Keratinocyte (primary cell): Measurements from ENCODE around the gene ERICH6B. TPM values are rescaled to one million over a fixed set of nuclear protein-coding genes. Genes with fewer than 3 reads are reported as not detected.

Source experiments
- DNase-seq: peaks from one replicate; pipeline ENCODE4 v3.0.0-alpha.2; 2011; ENCODE audit warnings: low read depth, missing footprints, low spot score
- FAIRE-seq: peaks from 2 replicates; lab custom pipeline; 2011; peaks lifted over from hg19 to GRCh38; lab: Jason Lieb, UNC
- H2AFZ ChIP-seq: 2 replicates; pipeline ENCODE4 v1.6.0; 2012; ENCODE audit warnings: low read length, control low read depth, inconsistent platforms; ENCODE audit not compliant: control insufficient read depth
- H3K27ac ChIP-seq: 2 replicates; pipeline ENCODE4 v1.5.1; 2011; ENCODE audit warnings: low read length; ENCODE audit not compliant: control insufficient read depth, insufficient read depth
- H3K27me3 ChIP-seq: 3 replicates; pipeline ENCODE4 v1.6.0; 2011; ENCODE audit warnings: low read length; ENCODE audit not compliant: control insufficient read depth, insufficient read depth; ENCODE audit errors: extremely low read depth
- H3K36me3 ChIP-seq, 2 experiments: 2 replicates in 1 of 2; 3 replicates in 1 of 2; pipeline ENCODE4 v1.5.1; 2011; ENCODE audit warnings: low read length in 2 of 2, mild to moderate bottlenecking in 1 of 2; ENCODE audit not compliant: control insufficient read depth in 2 of 2, insufficient read depth in 2 of 2; ENCODE audit errors: extremely low read depth in 1 of 2
- H3K4me1 ChIP-seq: 3 replicates; pipeline ENCODE4 v1.5.1; 2011; ENCODE audit warnings: low read length; ENCODE audit not compliant: control insufficient read depth, insufficient read depth; ENCODE audit errors: extremely low read depth
- H3K4me2 ChIP-seq: 3 replicates; pipeline ENCODE4 v1.6.0; 2011; ENCODE audit warnings: low read depth, low read length; ENCODE audit not compliant: control insufficient read depth, insufficient read depth; ENCODE audit errors: extremely low read depth
- H3K4me3 ChIP-seq, 3 experiments: fragments of 200-600 bp in 1 of 3; sonication (generic) in 1 of 3; 2 replicates in 2 of 3; 3 replicates in 1 of 3; pipeline ENCODE4 v1.5.1; 2011 to 2016; ENCODE audit warnings: low read length in 3 of 3, mild to moderate bottlenecking in 3 of 3, control low read depth in 2 of 3, inconsistent platforms in 1 of 3, low read depth in 1 of 3, mixed read lengths in 1 of 3, mixed run types in 1 of 3, moderate library complexity in 1 of 3; ENCODE audit not compliant: control insufficient read depth in 2 of 3, insufficient read depth in 2 of 3; ENCODE audit errors: extremely low read depth in 1 of 3
- H3K79me2 ChIP-seq: 2 replicates; pipeline ENCODE4 v1.6.0; 2012; ENCODE audit warnings: low read length; ENCODE audit not compliant: control insufficient read depth, insufficient read depth
- H3K9ac ChIP-seq: 3 replicates; pipeline ENCODE4 v1.6.0; 2011; ENCODE audit warnings: low read length; ENCODE audit not compliant: control insufficient read depth, insufficient read depth; ENCODE audit errors: extremely low read depth
- H3K9me1 ChIP-seq: 3 replicates; pipeline ENCODE4 v1.6.0; 2011; ENCODE audit warnings: low read length; ENCODE audit not compliant: control insufficient read depth, insufficient read depth; ENCODE audit errors: extremely low read depth
- H3K9me3 ChIP-seq: 2 replicates; pipeline ENCODE4 v1.5.1; 2012; ENCODE audit warnings: low read depth, low read length; ENCODE audit not compliant: control insufficient read depth
- H4K20me1 ChIP-seq: 3 replicates; pipeline ENCODE4 v1.6.0; 2011; ENCODE audit warnings: low read length; ENCODE audit not compliant: control insufficient read depth, insufficient read depth; ENCODE audit errors: extremely low read depth
- EZH2 ChIP-seq: IDR thresholded peaks from one replicate; pipeline ENCODE4 v1.6.1; 2012; ENCODE audit warnings: inconsistent platforms, mild to moderate bottlenecking, low read length, moderate library complexity
- dilution Hi-C: fragments of 300-500 bp; cut with MboI; formaldehyde crosslinking; loops from one replicate; pipeline ENCODE4 v1.7.0; 2020; ENCODE audit warnings: low sequenced_read_pairs; ENCODE audit not compliant: extremely low pct_ligation_motif_present
- polyA plus RNA-seq, 5 experiments: library from polyadenylated mRNA; depleted of rRNA in 3 of 5; stranded (reverse) in 3 of 5; stranded (forward) in 1 of 5; unstranded in 1 of 5; fragments of >200 nt; gene quantifications; 1 replicate in 1 of 5; 2 replicates in 3 of 5; 3 replicates in 1 of 5; pipeline versions ENCODE4 v1.2.1 to v1.2.3, GENCODE V29; 2011 to 2012; ENCODE audit warnings: missing spikeins in 2 of 5, low read depth in 1 of 5, low replicate concordance in 1 of 5
- TF ChIP-seq, protein P1 (sequence below), 3 experiments: IDR thresholded peaks in 1 of 3; conservative IDR thresholded peaks in 1 of 3; optimal IDR thresholded peaks in 1 of 3; 2 replicates in 2 of 3; 3 replicates in 1 of 3; pipeline versions ENCODE3 to v1.5.1; 2011; ENCODE audit warnings: low read length in 3 of 3, mild to moderate bottlenecking in 3 of 3, moderate library complexity in 2 of 3, control low read depth in 1 of 3, inconsistent platforms in 1 of 3; ENCODE audit not compliant: insufficient read depth in 2 of 3; ENCODE audit errors: extremely low read depth in 1 of 3

The ERICH6B gene
- polyA plus RNA-seq, 1 donor (not counting 4 experiments of a cell fraction or from before 2014, with no cell fraction given): not detected

DNA sequence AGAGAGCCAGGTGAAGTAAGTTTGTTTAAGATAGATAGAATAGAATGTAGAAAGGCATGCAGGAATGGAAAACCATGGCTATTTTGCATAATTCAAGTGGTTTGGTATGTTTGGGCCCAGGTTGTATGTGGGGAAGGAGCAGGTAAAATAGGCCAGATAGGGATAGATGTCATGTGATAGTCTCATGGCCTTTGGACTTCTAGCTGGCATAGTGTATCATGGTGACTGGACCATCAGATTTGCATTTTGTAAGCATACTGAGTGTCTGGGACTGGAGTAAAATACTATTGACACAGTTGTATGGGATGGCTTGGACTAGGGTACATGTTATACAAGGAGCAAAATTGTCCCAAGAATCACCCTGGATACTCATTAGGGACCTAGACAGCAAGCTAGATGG, 111.9 kb downstream of the ERICH6B start:
- no peak for TF ChIP-seq EZH2
- TF ChIP-seq, protein P1, sequence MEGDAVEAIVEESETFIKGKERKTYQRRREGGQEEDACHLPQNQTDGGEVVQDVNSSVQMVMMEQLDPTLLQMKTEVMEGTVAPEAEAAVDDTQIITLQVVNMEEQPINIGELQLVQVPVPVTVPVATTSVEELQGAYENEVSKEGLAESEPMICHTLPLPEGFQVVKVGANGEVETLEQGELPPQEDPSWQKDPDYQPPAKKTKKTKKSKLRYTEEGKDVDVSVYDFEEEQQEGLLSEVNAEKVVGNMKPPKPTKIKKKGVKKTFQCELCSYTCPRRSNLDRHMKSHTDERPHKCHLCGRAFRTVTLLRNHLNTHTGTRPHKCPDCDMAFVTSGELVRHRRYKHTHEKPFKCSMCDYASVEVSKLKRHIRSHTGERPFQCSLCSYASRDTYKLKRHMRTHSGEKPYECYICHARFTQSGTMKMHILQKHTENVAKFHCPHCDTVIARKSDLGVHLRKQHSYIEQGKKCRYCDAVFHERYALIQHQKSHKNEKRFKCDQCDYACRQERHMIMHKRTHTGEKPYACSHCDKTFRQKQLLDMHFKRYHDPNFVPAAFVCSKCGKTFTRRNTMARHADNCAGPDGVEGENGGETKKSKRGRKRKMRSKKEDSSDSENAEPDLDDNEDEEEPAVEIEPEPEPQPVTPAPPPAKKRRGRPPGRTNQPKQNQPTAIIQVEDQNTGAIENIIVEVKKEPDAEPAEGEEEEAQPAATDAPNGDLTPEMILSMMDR (optimal IDR thresholded peaks at IDR 0.05 in 1 of 3, IDR thresholded peaks at IDR 0.05 in 1 of 3, conservative IDR thresholded peaks at IDR 0.05 in 1 of 3; ENCODE audit: extremely low read depth in 1 of 3, insufficient read depth in 2 of 3, low read length in 3 of 3): no peak
- DNase-seq (no peak), FAIRE-seq (no peak)
- Histone ChIP-seq H3K79me2 (peaks cover 22% of the 10 kb centered on the region), H3K36me3 (peaks cover 25 to 45% of the 10 kb centered on the region in 2 experiments), H3K4me1 (peaks cover 24% of the 10 kb centered on the region), H2AFZ (no peak overlapping the region), H4K20me1 (no peaks in the 10 kb centered on the region), H3K4me3 (no peak overlapping the region), H3K9ac (no peak overlapping the region), H3K4me2 (no peak overlapping the region), H3K27me3 (no peaks in the 10 kb centered on the region), H3K27ac (no peak overlapping the region), H3K9me3 (no peaks in the 10 kb centered on the region), H3K9me1 (peaks cover 3% of the 10 kb centered on the region)
- dilution Hi-C loops: no loop called here

DNA sequence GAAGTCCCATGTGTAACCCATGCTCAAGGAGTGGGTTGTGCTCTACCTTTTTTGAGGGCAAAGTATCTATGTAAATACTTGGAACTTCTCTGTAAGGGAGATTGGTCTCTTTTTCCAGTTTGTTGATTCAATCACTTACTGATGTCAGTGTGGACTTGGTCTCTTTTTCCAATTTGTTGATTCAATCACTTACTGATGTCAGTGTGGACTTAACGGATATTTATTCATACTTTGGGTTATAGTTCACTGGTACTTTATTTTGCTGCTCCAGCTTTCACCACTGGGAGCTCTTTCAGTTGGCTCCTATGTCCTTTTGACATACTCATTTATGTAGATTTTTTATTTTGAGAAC, 114.4 kb downstream of the ERICH6B start:
- Histone ChIP-seq H2AFZ (no peak overlapping the region), H4K20me1 (no peaks in the 10 kb centered on the region), H3K4me1 (peaks cover 28% of the 10 kb centered on the region), H3K27me3 (no peaks in the 10 kb centered on the region), H3K4me2 (peak overlapping the region; percentile 56), H3K9me1 (peaks cover 3% of the 10 kb centered on the region), H3K79me2 (peaks cover 19% of the 10 kb centered on the region), H3K9me3 (no peaks in the 10 kb centered on the region), H3K36me3 (peaks cover 22 to 44% of the 10 kb centered on the region in 2 experiments), H3K9ac (peak overlapping the region; percentile 6), H3K27ac (peak overlapping the region; percentile 88), H3K4me3 (no peak overlapping the region)
- DNase-seq (no peak), FAIRE-seq (no peak)
- dilution Hi-C loops: no loop called here
- no peak for TF ChIP-seq EZH2
- TF ChIP-seq, protein P1 (optimal IDR thresholded peaks at IDR 0.05 in 1 of 3, IDR thresholded peaks at IDR 0.05 in 1 of 3, conservative IDR thresholded peaks at IDR 0.05 in 1 of 3; ENCODE audit: extremely low read depth in 1 of 3, insufficient read depth in 2 of 3, low read length in 3 of 3): no peak
